Measurements from ENCODE around the gene TPRN. TPM values are rescaled to one million over a fixed set of nuclear protein-coding genes. Genes with fewer than 3 reads are reported as not detected.
A peak's percentile ranks its signal among the peaks of the same experiment; 100 is the strongest.

TPRN gene
- total and polyA plus RNA-seq, 9 of the 15 experiments (the other 6 are each of a cell fraction or from before 2014, with no cell fraction given), result 0.31 to 31.9 (median 4.4) TPM

GRCh38 chr9:137204731-137205125 lies 4.2 kb upstream of the TPRN start:
- DNase-seq (ENCODE audit: extremely low read depth in 1 of 4, low spot score in 3 of 4), result no peak
- Histone ChIP-seq H3K27me3 (ENCODE audit: control insufficient read depth in 2 of 2, insufficient read depth in 2 of 2, low read length in 2 of 2) (no peaks in the 10 kb centered on the region), H3K79me2 (ENCODE audit: control insufficient read depth, insufficient read depth, low read length) (peaks cover 61% of the 10 kb centered on the region), H3K9me1 (ENCODE audit: control insufficient read depth, insufficient read depth, low read length) (peaks cover 3% of the 10 kb centered on the region), H3K9ac (ENCODE audit: insufficient read depth in 1 of 2, low read depth in 2 of 2, low read length in 2 of 2) (peak overlapping the region; percentile 92 to 98), H3K36me3 (ENCODE audit: control insufficient read depth, insufficient read depth, low read length) (peaks cover 37% of the 10 kb centered on the region; the same call in 2 of the 3 replicates), H3K27ac (ENCODE audit: extremely low read depth, low read depth, low read length) (peak overlapping the region; percentile 88), H3K9me3 (replicated peaks; ENCODE audit: control insufficient read depth, insufficient read depth, low read depth, low read length) (no peaks in the 10 kb centered on the region), H2AFZ (ENCODE audit: low read depth, low read length) (peak overlapping the region; percentile 77; the same call in 1 of the 2 replicates), H4K20me1 (replicated peaks; ENCODE audit: control insufficient read depth, insufficient read depth, low read length) (no peaks in the 10 kb centered on the region; the same call in 1 of the 2 replicates), H3K4me1 (replicated peaks in 1 of 2; ENCODE audit: control insufficient read depth in 2 of 2, insufficient read depth in 2 of 2, low read length in 2 of 2) (peaks cover 28 to 64% of the 10 kb centered on the region in 2 experiments), H3K4me3 (peak overlapping the region; percentile 99), H3K4me2 (ENCODE audit: insufficient read depth, low read length) (peak overlapping the region; percentile 95)
- no peak for ATAC-seq
- BruUV-seq (replicated peaks), result no TSS peak
- ChIA-PET POLR2A (interaction anchor here (0.7 to 5.7 kb wide), 6 partner anchors 8 to 118 kb away, joined by 3 to 56 read pairs (median 4); partner anchors contain the start of genes ANAPC2, MAN1B1 and SSNA1), CTCF (ENCODE audit: low intra/inter-chr PET ratio) (no interaction called here)
- no peak for FAIRE-seq
- in situ Hi-C loops (cut with MboI) (no loop called here), intact Hi-C loops (cut with micrococcal nuclease) (no loop called here)
- 3% methylated on average over 21 of the region's 21 CpGs for WGBS (ENCODE audit: insufficient coverage, low coverage, missing lambda C conversion rate)
- no peak for TF ChIP-seq ZNF24 (IDR thresholded peaks at IDR 0.05)
- 0 out of 2 replicates have a peak, but pooled peaks have one; percentile 33 for TF ChIP-seq ZNF740 (CRISPR knock-in tag; IDR thresholded peaks at IDR 0.05)
- TF ChIP-seq ZNF740 (tag; IDR thresholded peaks at IDR 0.05), result no peak

GRCh38 chr9:137202966-137203365 lies 2.4 kb upstream of the TPRN start:
- ATAC-seq, result no peak
- H3K9me3 ChIP-seq (replicated peaks; ENCODE audit: control insufficient read depth, insufficient read depth, low read depth, low read length), result no peaks in the 10 kb centered on the region
- H3K4me3 ChIP-seq, result no peak overlapping the region
- H3K27ac ChIP-seq (ENCODE audit: extremely low read depth, low read depth, low read length), result no peak overlapping the region
- intact Hi-C loops (cut with micrococcal nuclease), result no loop called here
- no peak for DNase-seq (ENCODE audit: extremely low read depth in 1 of 4, low spot score in 3 of 4)
- BruUV-seq (replicated peaks), result no TSS peak
- H3K79me2 ChIP-seq (ENCODE audit: control insufficient read depth, insufficient read depth, low read length), result peaks cover 78% of the 10 kb centered on the region
- peaks cover 3% of the 10 kb centered on the region for H3K9me1 ChIP-seq (ENCODE audit: control insufficient read depth, insufficient read depth, low read length)
- FAIRE-seq, result no peak
- ChIA-PET CTCF (ENCODE audit: low intra/inter-chr PET ratio) (no interaction called here), POLR2A (interaction anchor here (1.5 to 5.7 kb wide), 2 partner anchors 8 to 13 kb away, joined by 5 to 56 read pairs; partner anchors contain the start of genes ANAPC2 and SSNA1)
- peak overlapping the region; percentile 26 for H3K4me2 ChIP-seq (ENCODE audit: insufficient read depth, low read length)
- 27% methylated on average over 8 of the region's 8 CpGs for WGBS (ENCODE audit: insufficient coverage, low coverage, missing lambda C conversion rate)
- H2AFZ ChIP-seq (ENCODE audit: low read depth, low read length), result no peak overlapping the region
- no peak for TF ChIP-seq BMI1 (IDR thresholded peaks at IDR 0.05; ENCODE audit: low read length)
- no peak for TF ChIP-seq TAF15 (IDR thresholded peaks at IDR 0.05; ENCODE audit: low read depth, low read length)
- TF ChIP-seq CREB1 (IDR thresholded peaks at IDR 0.05), result 0 out of 2 replicates have a peak, but pooled peaks have one; percentile 5
- TF ChIP-seq CREB1 (CRISPR knock-in tag; IDR thresholded peaks at IDR 0.05), result no peak
- no peak for TF ChIP-seq ID3 (CRISPR knock-in tag; IDR thresholded peaks at IDR 0.05)
- no peak for TF ChIP-seq ID3 (tag; IDR thresholded peaks at IDR 0.05)
- no peak for TF ChIP-seq PKNOX1 (IDR thresholded peaks at IDR 0.05)
- no peak for TF ChIP-seq XRCC4 (IDR thresholded peaks at IDR 0.05; ENCODE audit: extremely low read depth, insufficient read depth, insufficient read length)
- peaks cover 5% of the 10 kb centered on the region for H4K20me1 ChIP-seq (replicated peaks; ENCODE audit: control insufficient read depth, insufficient read depth, low read length)
- peak overlapping the region in 1 of 2 experiments; percentile 57; a peak in 1 of 4 replicates for H3K9ac ChIP-seq (ENCODE audit: insufficient read depth in 1 of 2, low read depth in 2 of 2, low read length in 2 of 2)
- H3K27me3 ChIP-seq (ENCODE audit: control insufficient read depth in 2 of 2, insufficient read depth in 2 of 2, low read length in 2 of 2), result no peaks in the 10 kb centered on the region
- peaks cover 30% of the 10 kb centered on the region; the same call in 2 of the 3 replicates for H3K36me3 ChIP-seq (ENCODE audit: control insufficient read depth, insufficient read depth, low read length)
- H3K4me1 ChIP-seq (replicated peaks in 1 of 2; ENCODE audit: control insufficient read depth in 2 of 2, insufficient read depth in 2 of 2, low read length in 2 of 2), result peaks cover 41 to 81% of the 10 kb centered on the region in 2 experiments
- in situ Hi-C loops (cut with MboI), result no loop called here
